ENCODE results near the gene SEMA4C. TPM values are rescaled to one million over a fixed set of nuclear protein-coding genes. Genes with fewer than 3 reads are reported as not detected.

SEMA4C gene
- polyA plus RNA-seq, 1 of the 3 experiments (the other 2 are of a cell fraction), result 34.8 TPM

DNA sequence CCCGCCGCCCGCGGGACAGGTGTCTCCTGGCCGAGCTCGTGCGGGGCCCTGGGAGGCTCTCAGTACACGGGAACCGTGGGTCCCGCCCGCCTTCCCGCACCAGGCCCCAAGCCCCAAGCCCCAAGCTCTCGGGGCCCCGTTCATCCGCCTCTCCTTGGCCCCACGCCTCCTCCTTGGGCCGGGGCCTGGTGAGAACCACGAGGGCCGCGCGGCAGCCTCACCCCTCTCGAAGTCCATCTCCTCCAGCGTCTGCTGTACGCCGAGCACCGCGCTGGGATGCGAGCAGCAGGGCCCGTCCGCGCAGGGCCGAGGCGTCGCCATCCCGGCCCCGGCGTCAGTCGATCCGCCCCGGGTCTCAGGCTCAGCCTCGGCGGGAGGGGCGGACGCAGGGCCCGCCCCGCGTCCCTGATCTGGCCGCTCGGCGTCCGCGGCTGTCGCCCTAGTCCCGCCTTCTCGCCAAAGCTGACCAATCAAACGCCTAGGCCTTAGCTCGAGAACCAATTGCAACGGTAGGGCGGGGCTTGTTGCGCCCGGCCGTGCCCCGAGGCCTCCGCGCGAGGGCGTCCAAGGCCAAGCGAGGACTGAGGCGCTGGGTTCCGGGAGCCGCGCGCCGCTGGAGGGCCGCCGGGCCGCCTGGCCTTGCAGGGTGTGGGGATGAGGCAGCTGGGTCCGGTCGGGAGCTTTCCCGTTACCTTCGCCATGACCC is 12.1 kb downstream of the SEMA4C start, which contains the start of gene ANKRD39 (continued):
- TF ChIP-seq, protein P1, sequence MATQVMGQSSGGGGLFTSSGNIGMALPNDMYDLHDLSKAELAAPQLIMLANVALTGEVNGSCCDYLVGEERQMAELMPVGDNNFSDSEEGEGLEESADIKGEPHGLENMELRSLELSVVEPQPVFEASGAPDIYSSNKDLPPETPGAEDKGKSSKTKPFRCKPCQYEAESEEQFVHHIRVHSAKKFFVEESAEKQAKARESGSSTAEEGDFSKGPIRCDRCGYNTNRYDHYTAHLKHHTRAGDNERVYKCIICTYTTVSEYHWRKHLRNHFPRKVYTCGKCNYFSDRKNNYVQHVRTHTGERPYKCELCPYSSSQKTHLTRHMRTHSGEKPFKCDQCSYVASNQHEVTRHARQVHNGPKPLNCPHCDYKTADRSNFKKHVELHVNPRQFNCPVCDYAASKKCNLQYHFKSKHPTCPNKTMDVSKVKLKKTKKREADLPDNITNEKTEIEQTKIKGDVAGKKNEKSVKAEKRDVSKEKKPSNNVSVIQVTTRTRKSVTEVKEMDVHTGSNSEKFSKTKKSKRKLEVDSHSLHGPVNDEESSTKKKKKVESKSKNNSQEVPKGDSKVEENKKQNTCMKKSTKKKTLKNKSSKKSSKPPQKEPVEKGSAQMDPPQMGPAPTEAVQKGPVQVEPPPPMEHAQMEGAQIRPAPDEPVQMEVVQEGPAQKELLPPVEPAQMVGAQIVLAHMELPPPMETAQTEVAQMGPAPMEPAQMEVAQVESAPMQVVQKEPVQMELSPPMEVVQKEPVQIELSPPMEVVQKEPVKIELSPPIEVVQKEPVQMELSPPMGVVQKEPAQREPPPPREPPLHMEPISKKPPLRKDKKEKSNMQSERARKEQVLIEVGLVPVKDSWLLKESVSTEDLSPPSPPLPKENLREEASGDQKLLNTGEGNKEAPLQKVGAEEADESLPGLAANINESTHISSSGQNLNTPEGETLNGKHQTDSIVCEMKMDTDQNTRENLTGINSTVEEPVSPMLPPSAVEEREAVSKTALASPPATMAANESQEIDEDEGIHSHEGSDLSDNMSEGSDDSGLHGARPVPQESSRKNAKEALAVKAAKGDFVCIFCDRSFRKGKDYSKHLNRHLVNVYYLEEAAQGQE (IDR thresholded peaks at IDR 0.05; ENCODE audit: low read depth, low read length), result no peak
- TF ChIP-seq TEAD4 (IDR thresholded peaks at IDR 0.05; ENCODE audit: borderline replicate concordance, insufficient read depth), result no peak
- TF ChIP-seq SIN3A (IDR thresholded peaks at IDR 0.05; ENCODE audit: borderline replicate concordance, low read depth, low read length), result peak; percentile 60; the same call in 1 of the 2 replicates
- no peak; the same call in 1 of the 2 replicates for TF ChIP-seq MXI1 (IDR thresholded peaks at IDR 0.05; ENCODE audit: low read depth, low read length)
- TF ChIP-seq RCOR1 (IDR thresholded peaks at IDR 0.05; ENCODE audit: low read length), result peak; percentile 31; the same call in 1 of the 2 replicates
- TF ChIP-seq YY1 (IDR thresholded peaks at IDR 0.05; ENCODE audit: low read depth), result peak; percentile 73; the same call in 1 of the 2 replicates
- peak; percentile 94 for TF ChIP-seq CHD2 (IDR thresholded peaks at IDR 0.05; ENCODE audit: low read length, partially characterized antibody)
- TF ChIP-seq, protein P2, sequence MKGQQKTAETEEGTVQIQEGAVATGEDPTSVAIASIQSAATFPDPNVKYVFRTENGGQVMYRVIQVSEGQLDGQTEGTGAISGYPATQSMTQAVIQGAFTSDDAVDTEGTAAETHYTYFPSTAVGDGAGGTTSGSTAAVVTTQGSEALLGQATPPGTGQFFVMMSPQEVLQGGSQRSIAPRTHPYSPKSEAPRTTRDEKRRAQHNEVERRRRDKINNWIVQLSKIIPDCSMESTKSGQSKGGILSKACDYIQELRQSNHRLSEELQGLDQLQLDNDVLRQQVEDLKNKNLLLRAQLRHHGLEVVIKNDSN (IDR thresholded peaks at IDR 0.05; ENCODE audit: borderline replicate concordance, low read depth), result no peak
- TF ChIP-seq, protein P3, sequence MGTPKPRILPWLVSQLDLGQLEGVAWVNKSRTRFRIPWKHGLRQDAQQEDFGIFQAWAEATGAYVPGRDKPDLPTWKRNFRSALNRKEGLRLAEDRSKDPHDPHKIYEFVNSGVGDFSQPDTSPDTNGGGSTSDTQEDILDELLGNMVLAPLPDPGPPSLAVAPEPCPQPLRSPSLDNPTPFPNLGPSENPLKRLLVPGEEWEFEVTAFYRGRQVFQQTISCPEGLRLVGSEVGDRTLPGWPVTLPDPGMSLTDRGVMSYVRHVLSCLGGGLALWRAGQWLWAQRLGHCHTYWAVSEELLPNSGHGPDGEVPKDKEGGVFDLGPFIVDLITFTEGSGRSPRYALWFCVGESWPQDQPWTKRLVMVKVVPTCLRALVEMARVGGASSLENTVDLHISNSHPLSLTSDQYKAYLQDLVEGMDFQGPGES (IDR thresholded peaks at IDR 0.05; ENCODE audit: low read depth, low read length), result peak; percentile 92
- peak; percentile 60 for TF ChIP-seq TAF1 (IDR thresholded peaks at IDR 0.05; ENCODE audit: borderline replicate concordance, low read depth, low read length)
- TF ChIP-seq, protein P4, sequence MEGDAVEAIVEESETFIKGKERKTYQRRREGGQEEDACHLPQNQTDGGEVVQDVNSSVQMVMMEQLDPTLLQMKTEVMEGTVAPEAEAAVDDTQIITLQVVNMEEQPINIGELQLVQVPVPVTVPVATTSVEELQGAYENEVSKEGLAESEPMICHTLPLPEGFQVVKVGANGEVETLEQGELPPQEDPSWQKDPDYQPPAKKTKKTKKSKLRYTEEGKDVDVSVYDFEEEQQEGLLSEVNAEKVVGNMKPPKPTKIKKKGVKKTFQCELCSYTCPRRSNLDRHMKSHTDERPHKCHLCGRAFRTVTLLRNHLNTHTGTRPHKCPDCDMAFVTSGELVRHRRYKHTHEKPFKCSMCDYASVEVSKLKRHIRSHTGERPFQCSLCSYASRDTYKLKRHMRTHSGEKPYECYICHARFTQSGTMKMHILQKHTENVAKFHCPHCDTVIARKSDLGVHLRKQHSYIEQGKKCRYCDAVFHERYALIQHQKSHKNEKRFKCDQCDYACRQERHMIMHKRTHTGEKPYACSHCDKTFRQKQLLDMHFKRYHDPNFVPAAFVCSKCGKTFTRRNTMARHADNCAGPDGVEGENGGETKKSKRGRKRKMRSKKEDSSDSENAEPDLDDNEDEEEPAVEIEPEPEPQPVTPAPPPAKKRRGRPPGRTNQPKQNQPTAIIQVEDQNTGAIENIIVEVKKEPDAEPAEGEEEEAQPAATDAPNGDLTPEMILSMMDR (IDR thresholded peaks at IDR 0.05), result peak; percentile 79
- no peak for TF ChIP-seq EZH2phosphoT487 (IDR thresholded peaks at IDR 0.05; ENCODE audit: borderline replicate concordance, low read depth)
- TF ChIP-seq, protein P5, sequence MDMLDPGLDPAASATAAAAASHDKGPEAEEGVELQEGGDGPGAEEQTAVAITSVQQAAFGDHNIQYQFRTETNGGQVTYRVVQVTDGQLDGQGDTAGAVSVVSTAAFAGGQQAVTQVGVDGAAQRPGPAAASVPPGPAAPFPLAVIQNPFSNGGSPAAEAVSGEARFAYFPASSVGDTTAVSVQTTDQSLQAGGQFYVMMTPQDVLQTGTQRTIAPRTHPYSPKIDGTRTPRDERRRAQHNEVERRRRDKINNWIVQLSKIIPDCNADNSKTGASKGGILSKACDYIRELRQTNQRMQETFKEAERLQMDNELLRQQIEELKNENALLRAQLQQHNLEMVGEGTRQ (IDR thresholded peaks at IDR 0.05; ENCODE audit: borderline replicate concordance, low read depth, low read length), result no peak
- TF ChIP-seq, protein P6, sequence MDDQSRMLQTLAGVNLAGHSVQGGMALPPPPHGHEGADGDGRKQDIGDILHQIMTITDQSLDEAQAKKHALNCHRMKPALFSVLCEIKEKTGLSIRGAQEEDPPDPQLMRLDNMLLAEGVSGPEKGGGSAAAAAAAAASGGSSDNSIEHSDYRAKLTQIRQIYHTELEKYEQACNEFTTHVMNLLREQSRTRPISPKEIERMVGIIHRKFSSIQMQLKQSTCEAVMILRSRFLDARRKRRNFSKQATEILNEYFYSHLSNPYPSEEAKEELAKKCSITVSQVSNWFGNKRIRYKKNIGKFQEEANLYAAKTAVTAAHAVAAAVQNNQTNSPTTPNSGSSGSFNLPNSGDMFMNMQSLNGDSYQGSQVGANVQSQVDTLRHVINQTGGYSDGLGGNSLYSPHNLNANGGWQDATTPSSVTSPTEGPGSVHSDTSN (IDR thresholded peaks at IDR 0.05), result peak; percentile 52
- no peak; the same call in 1 of the 2 replicates for TF ChIP-seq FOXM1 (IDR thresholded peaks at IDR 0.05; ENCODE audit: low read depth)

All from SK-N-SH (cell line).